SK-N-SH (cell line): Measurements from ENCODE around the gene RAG2. TPM values are rescaled to one million over a fixed set of nuclear protein-coding genes. Genes with fewer than 3 reads are reported as not detected.

Source experiments
- CTCF ChIA-PET: fragments of 300-600, 350-600 bp; formaldehyde crosslinking; extraction: SDS; loops from one replicate; lab custom pipeline; 2021; lab: Yijun Ruan, JAX
- POLR2A ChIA-PET: fragments of 350-600 bp; sonication (Branson Sonifier 250); formaldehyde crosslinking; extraction: SDS; loops from one replicate; lab custom pipeline; 2020; ENCODE audit warnings: antibody characterized with exemption, inconsistent platforms; lab: Yijun Ruan, JAX
- DNase-seq: peaks from one replicate; pipeline ENCODE4 v3.0.0; 2012
- H2AFZ ChIP-seq: fragments of 200-600 bp; sonication (generic); 2 replicates; pipeline ENCODE4 v1.8.1; 2016; ENCODE audit warnings: antibody characterized with exemption, mild to moderate bottlenecking, low read depth
- H3F3A ChIP-seq: fragments of 200-600 bp; sonication (generic); replicated peaks from 2 replicates; pipeline ENCODE3; 2016; ENCODE audit warnings: antibody characterized with exemption, mild to moderate bottlenecking; ENCODE audit not compliant: insufficient read depth
- H3K27ac ChIP-seq, 2 experiments: fragments of 200-500 bp in 1 of 2; fragments of 200-600 bp in 1 of 2; sonication (Bioruptor generic) in 1 of 2; sonication (generic), shearing (Covaris generic) in 1 of 2; 2 replicates each; pipeline versions ENCODE4 v1.5.1 to v1.6.1; 2014 to 2016; ENCODE audit warnings: low read depth in 2 of 2, inconsistent platforms in 1 of 2, low read length in 1 of 2, mild to moderate bottlenecking in 1 of 2, mixed read lengths in 1 of 2
- H3K27me3 ChIP-seq: fragments of 200-600 bp; sonication (generic), shearing (Covaris generic); 2 replicates; pipeline ENCODE4 v1.6.1; 2016; ENCODE audit warnings: mixed run types; ENCODE audit not compliant: insufficient read depth
- H3K36me3 ChIP-seq, 2 experiments: fragments of 200-500 bp in 1 of 2; fragments of 200-600 bp in 1 of 2; sonication (Bioruptor generic) in 1 of 2; sonication (generic) in 1 of 2; replicated peaks in 1 of 2; 2 replicates each; pipeline versions ENCODE3 to v1.5.1; 2014 to 2016; ENCODE audit warnings: low read length in 1 of 2, mild to moderate bottlenecking in 1 of 2; ENCODE audit not compliant: insufficient read depth in 2 of 2, control insufficient read depth in 1 of 2
- H3K4me1 ChIP-seq, 2 experiments: fragments of 200-500 bp in 1 of 2; fragments of 200-600 bp in 1 of 2; sonication (Bioruptor generic) in 1 of 2; sonication (generic), shearing (Covaris generic) in 1 of 2; 2 replicates each; pipeline versions ENCODE4 v1.5.1 to v1.6.1; 2014 to 2016; ENCODE audit warnings: low read depth in 1 of 2, low read length in 1 of 2, mixed run types in 1 of 2; ENCODE audit not compliant: insufficient read depth in 2 of 2, control insufficient read depth in 1 of 2
- H3K4me2 ChIP-seq: fragments of 200-600 bp; sonication (generic), shearing (Covaris generic); 2 replicates; pipeline ENCODE4 v1.6.1; 2017; ENCODE audit warnings: mixed run types
- H3K4me3 ChIP-seq, 2 experiments: fragments of 200-500 bp in 1 of 2; fragments of 200-600 bp in 1 of 2; sonication (Bioruptor generic) in 1 of 2; sonication (generic), shearing (Covaris generic) in 1 of 2; 2 replicates each; pipeline versions ENCODE4 v1.5.1 to v1.8.1; 2014 to 2016; ENCODE audit warnings: low read depth in 2 of 2, inconsistent platforms in 1 of 2, low read length in 1 of 2, mild to moderate bottlenecking in 1 of 2, mixed read lengths in 1 of 2, moderate library complexity in 1 of 2
- H3K79me2 ChIP-seq: fragments of 200-600 bp; sonication (generic); 2 replicates; pipeline ENCODE4 v1.8.1; 2017; ENCODE audit warnings: mild to moderate bottlenecking; ENCODE audit not compliant: insufficient read depth
- H3K9ac ChIP-seq: fragments of 200-600 bp; sonication (generic); 2 replicates; pipeline ENCODE4 v1.6.1; 2017; ENCODE audit warnings: mixed run types
- H3K9me2 ChIP-seq: fragments of 200-600 bp; sonication (generic); 2 replicates; pipeline ENCODE4 v1.6.1; 2017; ENCODE audit warnings: mixed run types
- H3K9me3 ChIP-seq: fragments of 200-600 bp; sonication (generic); 2 replicates; pipeline ENCODE4 v1.6.1; 2017; ENCODE audit warnings: mixed run types, mild to moderate bottlenecking, moderate library complexity
- H4K20me1 ChIP-seq: fragments of 200-600 bp; sonication (generic); 2 replicates; pipeline ENCODE4 v1.6.1; 2017; ENCODE audit warnings: mild to moderate bottlenecking, mixed run types; ENCODE audit not compliant: insufficient read depth
- CHD2 ChIP-seq: fragments of 150-350 bp; IDR thresholded peaks from 2 replicates; pipeline ENCODE4 v1.6.1; 2018; ENCODE audit warnings: low read length; ENCODE audit not compliant: partially characterized antibody
- ELF1 ChIP-seq: IDR thresholded peaks from 2 replicates; pipeline ENCODE4 v1.4.0; 2012
- FOXM1 ChIP-seq: IDR thresholded peaks from 2 replicates; pipeline ENCODE4 v1.4.0; 2012; ENCODE audit warnings: low read depth, mild to moderate bottlenecking
- GABPA ChIP-seq: IDR thresholded peaks from 2 replicates; pipeline ENCODE4 v1.4.0; 2012; ENCODE audit warnings: low read depth, mild to moderate bottlenecking
- JUND ChIP-seq: IDR thresholded peaks from 2 replicates; pipeline ENCODE4 v1.4.0; 2012
- NRF1 ChIP-seq: IDR thresholded peaks from 2 replicates; pipeline ENCODE4 v1.6.1; 2012; ENCODE audit warnings: low read depth, mild to moderate bottlenecking, low read length
- POLR2AphosphoS5 ChIP-seq: IDR thresholded peaks from 2 replicates; pipeline ENCODE4 v1.6.1; 2012; ENCODE audit warnings: low read depth, low read length
- RXRA ChIP-seq: IDR thresholded peaks from 2 replicates; pipeline ENCODE4 v1.4.0; 2012; ENCODE audit warnings: low read depth, mild to moderate bottlenecking, borderline replicate concordance
- TAF1 ChIP-seq: IDR thresholded peaks from 2 replicates; pipeline ENCODE4 v1.6.1; 2012; ENCODE audit warnings: low read depth, mild to moderate bottlenecking, low read length, moderate library complexity, borderline replicate concordance
- TEAD4 ChIP-seq: IDR thresholded peaks from 2 replicates; pipeline ENCODE4 v1.4.0; 2012; ENCODE audit warnings: mild to moderate bottlenecking, borderline replicate concordance; ENCODE audit not compliant: insufficient read depth
- YY1 ChIP-seq: IDR thresholded peaks from 2 replicates; pipeline ENCODE4 v1.4.0; 2012; ENCODE audit warnings: low read depth, mild to moderate bottlenecking
- WGBS: methylation state at CpG from one replicate; pipeline ENCODE4 v1.1.6; 2017; ENCODE audit warnings: low lambda C conversion rate; 5-methylcytosine and 5-hydroxymethylcytosine counted together
- polyA plus RNA-seq, 3 experiments: library from polyadenylated mRNA; depleted of rRNA; stranded (reverse); fragments of >200 nt; gene quantifications; 2 replicates each; pipeline ENCODE4 v1.2.3, GENCODE V29; 2012
- TF ChIP-seq, protein P1 (sequence below): IDR thresholded peaks from 2 replicates; pipeline ENCODE4 v1.6.1; 2012; ENCODE audit warnings: mild to moderate bottlenecking, low read depth, low read length, moderate library complexity
- TF ChIP-seq, protein P2 (sequence below): IDR thresholded peaks from 2 replicates; pipeline ENCODE4 v1.4.0; 2012; ENCODE audit warnings: low read depth, borderline replicate concordance
- TF ChIP-seq, protein P3 (sequence below): IDR thresholded peaks from 2 replicates; pipeline ENCODE4; 2012
- TF ChIP-seq, protein P4 (sequence below): IDR thresholded peaks from 2 replicates; pipeline ENCODE4 v1.4.0; 2012; ENCODE audit warnings: low read depth
- TF ChIP-seq, protein P5 (sequence below): fragments of 150-350 bp; IDR thresholded peaks from 2 replicates; pipeline ENCODE4 v1.6.1; 2017; ENCODE audit warnings: antibody characterized with exemption, low read length, low read depth, borderline replicate concordance

The RAG2 gene
- polyA plus RNA-seq, 1 of the 3 experiments (the other 2 are of a cell fraction): 0.15 TPM

DNA sequence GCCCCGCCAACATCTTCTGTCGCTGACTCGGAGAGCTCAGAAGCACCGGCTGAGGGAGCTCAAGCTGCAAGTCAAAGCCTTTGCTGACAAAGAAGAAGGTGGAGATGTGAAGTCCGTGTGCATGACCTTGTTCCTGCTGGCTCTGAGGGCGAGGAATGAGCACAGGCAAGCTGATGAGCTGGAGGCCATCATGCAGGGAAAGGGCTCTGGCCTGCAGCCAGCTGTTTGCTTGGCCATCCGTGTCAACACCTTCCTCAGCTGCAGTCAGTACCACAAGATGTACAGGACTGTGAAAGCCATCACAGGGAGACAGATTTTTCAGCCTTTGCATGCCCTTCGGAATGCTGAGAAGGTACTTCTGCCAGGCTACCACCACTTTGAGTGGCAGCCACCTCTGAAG, 23.6 kb downstream of the RAG2 start:
- H3K4me3 ChIP-seq: no peak overlapping the region
- DNase-seq: no peak
- H3K4me1 ChIP-seq: peaks cover 23 to 37% of the 10 kb centered on the region in 2 experiments; a peak in 3 of 4 replicates
- no peak overlapping the region for H2AFZ ChIP-seq
- H3F3A ChIP-seq: peaks cover 5% of the 10 kb centered on the region
- H3K4me2 ChIP-seq: no peak overlapping the region
- H4K20me1 ChIP-seq: no peaks in the 10 kb centered on the region
- no peak for TF ChIP-seq JUND
- TF ChIP-seq TAF1: no peak
- no peak for TF ChIP-seq RXRA
- TF ChIP-seq CHD2: no peak
- TF ChIP-seq, protein P1, sequence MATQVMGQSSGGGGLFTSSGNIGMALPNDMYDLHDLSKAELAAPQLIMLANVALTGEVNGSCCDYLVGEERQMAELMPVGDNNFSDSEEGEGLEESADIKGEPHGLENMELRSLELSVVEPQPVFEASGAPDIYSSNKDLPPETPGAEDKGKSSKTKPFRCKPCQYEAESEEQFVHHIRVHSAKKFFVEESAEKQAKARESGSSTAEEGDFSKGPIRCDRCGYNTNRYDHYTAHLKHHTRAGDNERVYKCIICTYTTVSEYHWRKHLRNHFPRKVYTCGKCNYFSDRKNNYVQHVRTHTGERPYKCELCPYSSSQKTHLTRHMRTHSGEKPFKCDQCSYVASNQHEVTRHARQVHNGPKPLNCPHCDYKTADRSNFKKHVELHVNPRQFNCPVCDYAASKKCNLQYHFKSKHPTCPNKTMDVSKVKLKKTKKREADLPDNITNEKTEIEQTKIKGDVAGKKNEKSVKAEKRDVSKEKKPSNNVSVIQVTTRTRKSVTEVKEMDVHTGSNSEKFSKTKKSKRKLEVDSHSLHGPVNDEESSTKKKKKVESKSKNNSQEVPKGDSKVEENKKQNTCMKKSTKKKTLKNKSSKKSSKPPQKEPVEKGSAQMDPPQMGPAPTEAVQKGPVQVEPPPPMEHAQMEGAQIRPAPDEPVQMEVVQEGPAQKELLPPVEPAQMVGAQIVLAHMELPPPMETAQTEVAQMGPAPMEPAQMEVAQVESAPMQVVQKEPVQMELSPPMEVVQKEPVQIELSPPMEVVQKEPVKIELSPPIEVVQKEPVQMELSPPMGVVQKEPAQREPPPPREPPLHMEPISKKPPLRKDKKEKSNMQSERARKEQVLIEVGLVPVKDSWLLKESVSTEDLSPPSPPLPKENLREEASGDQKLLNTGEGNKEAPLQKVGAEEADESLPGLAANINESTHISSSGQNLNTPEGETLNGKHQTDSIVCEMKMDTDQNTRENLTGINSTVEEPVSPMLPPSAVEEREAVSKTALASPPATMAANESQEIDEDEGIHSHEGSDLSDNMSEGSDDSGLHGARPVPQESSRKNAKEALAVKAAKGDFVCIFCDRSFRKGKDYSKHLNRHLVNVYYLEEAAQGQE: no peak
- no peak for TF ChIP-seq POLR2AphosphoS5
- TF ChIP-seq TEAD4: no peak
- TF ChIP-seq YY1: no peak
- TF ChIP-seq, protein P2, sequence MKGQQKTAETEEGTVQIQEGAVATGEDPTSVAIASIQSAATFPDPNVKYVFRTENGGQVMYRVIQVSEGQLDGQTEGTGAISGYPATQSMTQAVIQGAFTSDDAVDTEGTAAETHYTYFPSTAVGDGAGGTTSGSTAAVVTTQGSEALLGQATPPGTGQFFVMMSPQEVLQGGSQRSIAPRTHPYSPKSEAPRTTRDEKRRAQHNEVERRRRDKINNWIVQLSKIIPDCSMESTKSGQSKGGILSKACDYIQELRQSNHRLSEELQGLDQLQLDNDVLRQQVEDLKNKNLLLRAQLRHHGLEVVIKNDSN: no peak
- TF ChIP-seq ELF1: no peak
- TF ChIP-seq GABPA: no peak
- TF ChIP-seq, all 33 proteins: peak for 0
- H3K79me2 ChIP-seq: no peaks in the 10 kb centered on the region
- 86% methylated on average over 8 of the region's 8 CpGs for WGBS
- no peaks in the 10 kb centered on the region for H3K9me2 ChIP-seq
- POLR2A ChIA-PET: no interaction called here
- H3K27ac ChIP-seq: no peak overlapping the region
- no peaks in the 10 kb centered on the region; the same call in 1 of the 2 replicates for H3K27me3 ChIP-seq
- CTCF ChIA-PET: interaction anchor here (0.9 to 5.4 kb wide), 6 partner anchors 9 to 173 kb away, joined by 3 to 58 read pairs (median 3); partner anchors contain the start of genes RAG1 and TRAF6
- no peaks in the 10 kb centered on the region for H3K9me3 ChIP-seq
- H3K36me3 ChIP-seq: no peaks in the 10 kb centered on the region
- no peak overlapping the region for H3K9ac ChIP-seq

DNA sequence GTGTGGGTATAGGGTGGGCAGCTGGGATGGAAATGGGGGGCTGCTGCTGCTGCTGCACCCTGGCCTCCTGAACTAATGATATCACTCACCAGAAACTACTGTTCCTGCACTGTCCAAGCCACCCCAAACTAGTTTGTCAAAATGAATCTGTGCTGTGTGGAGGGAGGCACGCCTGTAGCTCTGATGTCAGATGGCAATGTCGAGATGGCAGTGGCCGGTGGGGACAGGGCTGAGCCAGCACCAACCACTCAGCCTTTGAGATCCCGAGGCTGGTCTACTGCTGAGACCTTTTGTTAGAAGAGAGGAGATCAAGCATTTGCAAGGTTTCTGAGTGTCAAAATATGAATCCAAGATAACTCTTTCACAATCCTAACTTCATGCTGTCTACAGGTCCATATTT, 28.9 kb downstream of the RAG2 start:
- Histone ChIP-seq H2AFZ (no peak overlapping the region), H3K4me2 (no peak overlapping the region), H3K79me2 (no peaks in the 10 kb centered on the region), H3K9me2 (no peaks in the 10 kb centered on the region), H3K27ac (peak overlapping the region in 1 of 2 experiments; percentile 85; a peak in 2 of 4 replicates), H3K9ac (no peak overlapping the region), H4K20me1 (no peaks in the 10 kb centered on the region), H3K27me3 (no peaks in the 10 kb centered on the region; the same call in 1 of the 2 replicates), H3F3A (no peaks in the 10 kb centered on the region), H3K4me3 (no peak overlapping the region), H3K9me3 (no peaks in the 10 kb centered on the region), H3K36me3 (no peaks in the 10 kb centered on the region), H3K4me1 (peaks cover 0 to 34% of the 10 kb centered on the region in 2 experiments; a peak in 2 of 4 replicates)
- ChIA-PET POLR2A (no interaction called here), CTCF (interaction anchor here (0.9 to 1.8 kb wide), 5 partner anchors 50 to 178 kb away, joined by 3 to 11 read pairs (median 4); no protein-coding TSS in a partner anchor)
- 66% methylated on average over 4 of the region's 4 CpGs for WGBS
- no peak for DNase-seq
- TF ChIP-seq GABPA (no peak), YY1 (no peak), NRF1 (no peak), POLR2AphosphoS5 (no peak), FOXM1 (no peak), TEAD4 (no peak), RXRA (no peak)
- TF ChIP-seq, protein P3, sequence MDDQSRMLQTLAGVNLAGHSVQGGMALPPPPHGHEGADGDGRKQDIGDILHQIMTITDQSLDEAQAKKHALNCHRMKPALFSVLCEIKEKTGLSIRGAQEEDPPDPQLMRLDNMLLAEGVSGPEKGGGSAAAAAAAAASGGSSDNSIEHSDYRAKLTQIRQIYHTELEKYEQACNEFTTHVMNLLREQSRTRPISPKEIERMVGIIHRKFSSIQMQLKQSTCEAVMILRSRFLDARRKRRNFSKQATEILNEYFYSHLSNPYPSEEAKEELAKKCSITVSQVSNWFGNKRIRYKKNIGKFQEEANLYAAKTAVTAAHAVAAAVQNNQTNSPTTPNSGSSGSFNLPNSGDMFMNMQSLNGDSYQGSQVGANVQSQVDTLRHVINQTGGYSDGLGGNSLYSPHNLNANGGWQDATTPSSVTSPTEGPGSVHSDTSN: no peak
- TF ChIP-seq, protein P1: no peak
- TF ChIP-seq, protein P4, sequence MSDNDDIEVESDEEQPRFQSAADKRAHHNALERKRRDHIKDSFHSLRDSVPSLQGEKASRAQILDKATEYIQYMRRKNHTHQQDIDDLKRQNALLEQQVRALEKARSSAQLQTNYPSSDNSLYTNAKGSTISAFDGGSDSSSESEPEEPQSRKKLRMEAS: no peak
- TF ChIP-seq, protein P5, sequence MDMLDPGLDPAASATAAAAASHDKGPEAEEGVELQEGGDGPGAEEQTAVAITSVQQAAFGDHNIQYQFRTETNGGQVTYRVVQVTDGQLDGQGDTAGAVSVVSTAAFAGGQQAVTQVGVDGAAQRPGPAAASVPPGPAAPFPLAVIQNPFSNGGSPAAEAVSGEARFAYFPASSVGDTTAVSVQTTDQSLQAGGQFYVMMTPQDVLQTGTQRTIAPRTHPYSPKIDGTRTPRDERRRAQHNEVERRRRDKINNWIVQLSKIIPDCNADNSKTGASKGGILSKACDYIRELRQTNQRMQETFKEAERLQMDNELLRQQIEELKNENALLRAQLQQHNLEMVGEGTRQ: no peak
